Middle frontal gyrus (tissue), 1 donor: Measurements from ENCODE around the gene ARMC5.
"Not testable (repeated sequence)": the region's sequence is repeated elsewhere in the genome, so short reads cannot be mapped to it uniquely, and the experiment has no call there.

Experiments
- DNase-seq: peaks from one replicate; pipeline ENCODE4 v3.0.0-alpha.2; 2015; ENCODE audit warnings: low spot score; ENCODE audit errors: extremely low spot score

The ARMC5 gene

GRCh38 chr16:31476303-31477219, 17.3 kb downstream of the ARMC5 start:
- DNase-seq: no peak

GRCh38 chr16:31477220-31478216, 18.2 kb downstream of the ARMC5 start:
- no peak for DNase-seq

- DNase-seq: no peak
These were observed 19.7 kb downstream of the ARMC5 start for GRCh38 chr16:31478956-31479355.

- no peak for DNase-seq
These were observed 20.4 kb downstream of the ARMC5 start for GRCh38 chr16:31479751-31480150.

GRCh38 chr16:31480851-31481536, 21.7 kb downstream of the ARMC5 start:
- no peak for DNase-seq

GRCh38 chr16:31483081-31483480, 23.8 kb downstream of the ARMC5 start, which contains the start of gene SLC5A2:
SLC5A2 (plus strand) TSS chr16:31483123; CDS start chr16:31483137, 14 bp downstream.
- DNase-seq: no peak

- DNase-seq: not testable (repeated sequence)
These were observed 24.7 kb downstream of the ARMC5 start for GRCh38 chr16:31484048-31484447.

- DNase-seq: no peak
These were observed 25.3 kb downstream of the ARMC5 start for GRCh38 chr16:31484491-31485171.

GRCh38 chr16:31485571-31485970, 26.3 kb downstream of the ARMC5 start:
- no peak for DNase-seq

- DNase-seq: no peak
These were observed 26.7 kb downstream of the ARMC5 start for GRCh38 chr16:31486045-31486444.

- DNase-seq: no peak
These were observed 27.9 kb downstream of the ARMC5 start for GRCh38 chr16:31487071-31487719.

- DNase-seq: no peak
These were observed 28.6 kb downstream of the ARMC5 start for GRCh38 chr16:31487720-31488467.

GRCh38 chr16:31488468-31489297, 29.4 kb downstream of the ARMC5 start:
- DNase-seq: no peak

GRCh38 chr16:31489298-31489564, 29.9 kb downstream of the ARMC5 start:
- no peak for DNase-seq

GRCh38 chr16:31489616-31490584, 30.6 kb downstream of the ARMC5 start:
- DNase-seq: no peak

- no peak for DNase-seq
These were observed 32.6 kb downstream of the ARMC5 start for GRCh38 chr16:31491778-31492418.

GRCh38 chr16:31493506-31494125, 34.3 kb downstream of the ARMC5 start:
- DNase-seq: no peak
